Measurements from ENCODE around the gene ARMC3.
"Not testable (repeated sequence)": the region's sequence is repeated elsewhere in the genome, so short reads cannot be mapped to it uniquely, and the experiment has no call there.

- TF ChIP-seq EZH2 (IDR thresholded peaks at IDR 0.05; ENCODE audit: insufficient read depth, low read length): not testable (repeated sequence)
- TF ChIP-seq, protein P1, sequence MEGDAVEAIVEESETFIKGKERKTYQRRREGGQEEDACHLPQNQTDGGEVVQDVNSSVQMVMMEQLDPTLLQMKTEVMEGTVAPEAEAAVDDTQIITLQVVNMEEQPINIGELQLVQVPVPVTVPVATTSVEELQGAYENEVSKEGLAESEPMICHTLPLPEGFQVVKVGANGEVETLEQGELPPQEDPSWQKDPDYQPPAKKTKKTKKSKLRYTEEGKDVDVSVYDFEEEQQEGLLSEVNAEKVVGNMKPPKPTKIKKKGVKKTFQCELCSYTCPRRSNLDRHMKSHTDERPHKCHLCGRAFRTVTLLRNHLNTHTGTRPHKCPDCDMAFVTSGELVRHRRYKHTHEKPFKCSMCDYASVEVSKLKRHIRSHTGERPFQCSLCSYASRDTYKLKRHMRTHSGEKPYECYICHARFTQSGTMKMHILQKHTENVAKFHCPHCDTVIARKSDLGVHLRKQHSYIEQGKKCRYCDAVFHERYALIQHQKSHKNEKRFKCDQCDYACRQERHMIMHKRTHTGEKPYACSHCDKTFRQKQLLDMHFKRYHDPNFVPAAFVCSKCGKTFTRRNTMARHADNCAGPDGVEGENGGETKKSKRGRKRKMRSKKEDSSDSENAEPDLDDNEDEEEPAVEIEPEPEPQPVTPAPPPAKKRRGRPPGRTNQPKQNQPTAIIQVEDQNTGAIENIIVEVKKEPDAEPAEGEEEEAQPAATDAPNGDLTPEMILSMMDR (IDR thresholded peaks at IDR 0.05; ENCODE audit: insufficient read depth, low read depth, low read length): not testable (repeated sequence)
Measured at GRCh38 chr10:23064813-23065114, 136.9 kb downstream of the ARMC3 start.

All from astrocyte (in vitro differentiated cells and primary cell).